Choroid plexus epithelial cell (primary cell): ENCODE data around the gene AIF1.

ENCODE experiments used
- DNase-seq: peaks from one replicate; pipeline ENCODE4 v3.0.0-alpha.2; 2010; ENCODE audit warnings: low read depth
- H3K4me3 ChIP-seq: 2 replicates; pipeline ENCODE4 v1.5.1; 2011; ENCODE audit warnings: low read depth, mild to moderate bottlenecking, control low read depth, low read length, moderate library complexity
- CTCF ChIP-seq: conservative IDR thresholded peaks from 2 replicates; pipeline ENCODE4 v1.5.1; 2011; ENCODE audit warnings: low read depth, mild to moderate bottlenecking, control low read depth, inconsistent platforms, low read length, moderate library complexity

Gene AIF1

GRCh38 chr6:31592396-31592771 lies 22.6 kb upstream of the AIF1 start:
- DNase-seq = no peak
- TF ChIP-seq CTCF = no peak
- no peak overlapping the region for H3K4me3 ChIP-seq

GRCh38 chr6:31597006-31597405 lies 18.0 kb upstream of the AIF1 start:
- peak; percentile 58 for DNase-seq
- TF ChIP-seq CTCF = peak; percentile 59
- H3K4me3 ChIP-seq = no peak overlapping the region

- no peak overlapping the region for H3K4me3 ChIP-seq
- DNase-seq = no peak
- TF ChIP-seq CTCF = no peak
Measured at GRCh38 chr6:31607317-31607716, 7.7 kb upstream of the AIF1 start.

GRCh38 chr6:31609519-31610406 lies 5.3 kb upstream of the AIF1 start:
- no peak overlapping the region for H3K4me3 ChIP-seq
- no peak for TF ChIP-seq CTCF
- no peak for DNase-seq

GRCh38 chr6:31610968-31611367 lies 4.1 kb upstream of the AIF1 start:
- no peak overlapping the region for H3K4me3 ChIP-seq
- no peak for DNase-seq
- no peak for TF ChIP-seq CTCF

- DNase-seq = no peak
- TF ChIP-seq CTCF = no peak
- no peak overlapping the region for H3K4me3 ChIP-seq
Measured at GRCh38 chr6:31614075-31614619, 887 bp upstream of the AIF1 start.

GRCh38 chr6:31615748-31616147 lies 714 bp downstream of the AIF1 start:
- H3K4me3 ChIP-seq = no peak overlapping the region
- TF ChIP-seq CTCF = no peak
- DNase-seq = no peak
